GM23338 (cell line): ENCODE measurements around the gene DOCK2. TPM values are rescaled to one million over a fixed set of nuclear protein-coding genes. Genes with fewer than 3 reads are reported as not detected.

ENCODE experiments used
- ATAC-seq: fragments of 200-7000 bp; cut with Tn5 transposase; 3 replicates; pipeline ENCODE4 v1.9.1; 2020
- DNase-seq: peaks from one replicate; pipeline ENCODE4 v3.0.0-alpha.2; 2015; ENCODE audit warnings: low spot score
- H2AFZ ChIP-seq: fragments of 200-600 bp; sonication (generic); 2 replicates; pipeline ENCODE4 v1.8.0; 2016; ENCODE audit warnings: antibody characterized with exemption, mild to moderate bottlenecking, moderate library complexity
- H3F3A ChIP-seq: fragments of 200-600 bp; sonication (generic); replicated peaks from 2 replicates; pipeline ENCODE4 v1.8.0; 2017; ENCODE audit warnings: antibody characterized with exemption, mixed run types, low read depth
- H3K27ac ChIP-seq: fragments of 200-600 bp; sonication (generic); 2 replicates; pipeline ENCODE4 v1.6.1; 2016; ENCODE audit warnings: low read depth
- H3K27me3 ChIP-seq: fragments of 200-600 bp; sonication (generic); 2 replicates; pipeline ENCODE4 v1.8.0; 2016; ENCODE audit warnings: mild to moderate bottlenecking, mixed run types, moderate library complexity; ENCODE audit not compliant: insufficient read depth
- H3K36me3 ChIP-seq: fragments of 200-600 bp; sonication (generic); 2 replicates; pipeline ENCODE4 v1.8.0; 2016; ENCODE audit warnings: mild to moderate bottlenecking; ENCODE audit not compliant: insufficient read depth
- H3K4me1 ChIP-seq: fragments of 200-600 bp; sonication (generic); 2 replicates; pipeline ENCODE4 v1.8.0; 2016; ENCODE audit warnings: mild to moderate bottlenecking, moderate library complexity; ENCODE audit not compliant: insufficient read depth
- H3K4me2 ChIP-seq: fragments of 200-600 bp; sonication (generic); 2 replicates; pipeline ENCODE4 v1.7.1; 2017; ENCODE audit warnings: mixed run types
- H3K4me3 ChIP-seq: fragments of 200-600 bp; sonication (generic); 2 replicates; pipeline ENCODE4 v1.6.1; 2016; ENCODE audit warnings: mixed run types
- H3K79me2 ChIP-seq: fragments of 200-600 bp; sonication (generic); replicated peaks from 2 replicates; pipeline ENCODE4 v1.8.0; 2017; ENCODE audit warnings: mild to moderate bottlenecking; ENCODE audit not compliant: insufficient read depth
- H3K9me2 ChIP-seq: fragments of 200-600 bp; sonication (generic); 2 replicates; pipeline ENCODE4 v1.8.0; 2017; ENCODE audit not compliant: insufficient read depth
- H4K20me1 ChIP-seq: fragments of 200-600 bp; sonication (generic); replicated peaks from 2 replicates; pipeline ENCODE4 v1.8.0; 2017; ENCODE audit warnings: mild to moderate bottlenecking; ENCODE audit not compliant: insufficient read depth
- H3K27ac Mint-ChIP-seq: 2 replicates; pipeline ENCODE4 v1.8.0; 2020; ENCODE audit warnings: inconsistent platforms, mild to moderate bottlenecking, moderate library complexity, mixed read lengths
- H3K27me3 Mint-ChIP-seq: 3 replicates; pipeline ENCODE4 v1.8.0; 2022; ENCODE audit warnings: low read depth, mild to moderate bottlenecking, moderate library complexity, mixed read lengths, inconsistent platforms; ENCODE audit not compliant: insufficient read depth, poor library complexity
- H3K36me3 Mint-ChIP-seq: 3 replicates; pipeline ENCODE4 v1.8.0; 2021; ENCODE audit warnings: low read depth, mild to moderate bottlenecking, inconsistent platforms, moderate library complexity, mixed read lengths
- H3K4me1 Mint-ChIP-seq: 3 replicates; pipeline ENCODE4 v1.8.0; 2020; ENCODE audit warnings: mild to moderate bottlenecking, inconsistent platforms, mixed read lengths
- H3K4me3 Mint-ChIP-seq: 3 replicates; pipeline ENCODE4 v1.8.0; 2021; ENCODE audit warnings: moderate library complexity, mild to moderate bottlenecking, inconsistent platforms, mixed read lengths
- H3K9me3 Mint-ChIP-seq: 3 replicates; pipeline ENCODE4 v1.8.0; 2020; ENCODE audit warnings: moderate library complexity, mild to moderate bottlenecking, inconsistent platforms, mixed read lengths
- CREB1 ChIP-seq: fragments of 250-450 bp; sonication (Bioruptor Pico); IDR thresholded peaks from 2 replicates; pipeline ENCODE4 v1.5.0; 2020; ENCODE audit warnings: low read depth, mild to moderate bottlenecking, moderate library complexity
- CTCF ChIP-seq, 2 experiments: fragments of 200-600 bp in 1 of 2; sonication (generic) in 1 of 2; conservative IDR thresholded peaks; 2 replicates each; pipeline versions ENCODE4 v1.5.1 to v1.6.1; 2016 to 2017; ENCODE audit warnings: antibody characterized with exemption in 2 of 2, low read depth in 2 of 2, mild to moderate bottlenecking in 2 of 2, moderate library complexity in 1 of 2
- ETS1 ChIP-seq: IDR thresholded peaks from 2 replicates; pipeline ENCODE4 v1.6.1; 2016; ENCODE audit warnings: antibody characterized with exemption
- EZH2 ChIP-seq: fragments of 200-600 bp; sonication (generic); IDR thresholded peaks from one replicate; pipeline ENCODE4 v1.8.0; 2017; ENCODE audit warnings: antibody characterized with exemption, mild to moderate bottlenecking, low read depth; ENCODE audit not compliant: unreplicated experiment
- EZH2phosphoT487 ChIP-seq: fragments of 200-600 bp; sonication (generic); IDR thresholded peaks from one replicate; pipeline ENCODE4 v1.8.1; 2018; ENCODE audit warnings: antibody characterized with exemption; ENCODE audit not compliant: unreplicated experiment
- JUNB ChIP-seq: IDR thresholded peaks from one replicate; pipeline ENCODE4 v1.6.1; 2016; ENCODE audit warnings: antibody characterized with exemption; ENCODE audit not compliant: unreplicated experiment
- NANOG ChIP-seq: IDR thresholded peaks from 2 replicates; pipeline ENCODE4 v1.6.1; 2016; ENCODE audit warnings: antibody characterized with exemption, borderline replicate concordance
- POLR2AphosphoS5 ChIP-seq: IDR thresholded peaks from 2 replicates; pipeline ENCODE4 v1.6.1; 2016; ENCODE audit warnings: antibody characterized with exemption, low read depth
- REST ChIP-seq: IDR thresholded peaks from one replicate; pipeline ENCODE4 v1.6.1; 2018; ENCODE audit warnings: antibody characterized with exemption; ENCODE audit not compliant: unreplicated experiment
- STAT1 ChIP-seq: IDR thresholded peaks from one replicate; pipeline ENCODE4 v1.6.1; 2016; ENCODE audit warnings: antibody characterized with exemption; ENCODE audit not compliant: unreplicated experiment
- ZNF114 ChIP-seq: fragments of 250-450 bp; sonication (Bioruptor Pico); IDR thresholded peaks from 2 replicates; pipeline ENCODE4 v1.5.0; 2020; ENCODE audit warnings: mild to moderate bottlenecking, moderate library complexity
- ZNF331 ChIP-seq: fragments of 250-450 bp; sonication (Bioruptor Pico); IDR thresholded peaks from 2 replicates; pipeline ENCODE4 v1.5.0; 2020; ENCODE audit warnings: low read depth, mild to moderate bottlenecking, moderate library complexity
- ZNF462 ChIP-seq: fragments of 250-450 bp; sonication (Bioruptor Pico); IDR thresholded peaks from 2 replicates; pipeline ENCODE4 v1.5.0; 2020; ENCODE audit warnings: mild to moderate bottlenecking, moderate library complexity
- polyA plus RNA-seq: library from polyadenylated mRNA; unstranded; fragments of >200 nt; fragmentation: Nextera tagmentation; extraction: Ambion mirVana; gene quantifications from 2 replicates; pipeline ENCODE4 v1.2.1, GENCODE V29; 2016
- total RNA-seq: library from RNA; depleted of rRNA; stranded (reverse); fragments of >200 nt; shearing (Covaris generic); gene quantifications from 2 replicates; pipeline ENCODE4 v1.2.3, GENCODE V29; 2014

DOCK2 gene
- total and polyA plus RNA-seq, 2 experiments from 2014 or later = 3.7 to 9.4 TPM

GRCh38 chr5:170107674-170108073 is 470.6 kb downstream of the DOCK2 start:
- no peak overlapping the region for H3K4me3 ChIP-seq
- peaks cover 20% of the 10 kb centered on the region for H3K4me1 Mint-ChIP-seq
- H3K4me2 ChIP-seq = no peak overlapping the region
- H3K36me3 Mint-ChIP-seq = no peaks in the 10 kb centered on the region; the same call in 2 of the 3 replicates
- H3K9me2 ChIP-seq = peaks cover 6% of the 10 kb centered on the region; the same call in 1 of the 2 replicates
- H3F3A ChIP-seq = no peaks in the 10 kb centered on the region
- H3K4me3 Mint-ChIP-seq = no peak overlapping the region
- DNase-seq (no peak), ATAC-seq (no peak)
- no peaks in the 10 kb centered on the region for H3K79me2 ChIP-seq
- H3K9me3 Mint-ChIP-seq = no peaks in the 10 kb centered on the region
- H3K27me3 Mint-ChIP-seq = peaks cover 12% of the 10 kb centered on the region
- no peak overlapping the region for H2AFZ ChIP-seq
- no peaks in the 10 kb centered on the region for H3K27me3 ChIP-seq
- H3K4me1 ChIP-seq = 0 out of 2 replicates have a peak, but pooled peaks cover under 1% of the 10 kb centered on the region
- H3K27ac ChIP-seq = no peak overlapping the region
- H3K27ac Mint-ChIP-seq = no peak overlapping the region
- TF ChIP-seq ZNF331 (no peak), STAT1 (no peak), JUNB (no peak), CTCF (conservative IDR thresholded peaks at IDR 0.05; ENCODE audit: low read depth in 2 of 2) (no peak), NANOG (no peak), REST (no peak), POLR2AphosphoS5 (no peak), ETS1 (no peak), EZH2 (no peak), CREB1 (CRISPR knock-in tag) (no peak), ZNF462 (CRISPR knock-in tag) (no peak), EZH2phosphoT487 (no peak), ZNF114 (CRISPR knock-in tag) (no peak)
- H3K36me3 ChIP-seq = no peaks in the 10 kb centered on the region
- H4K20me1 ChIP-seq = no peaks in the 10 kb centered on the region
